ENCODE measurements around the gene NTSR1.

The NTSR1 gene

GRCh38 chr20:62780204-62780603 is 71.6 kb downstream of the NTSR1 start:
- TF ChIP-seq CTCF (IDR thresholded peaks at IDR 0.05; ENCODE audit: extremely low read depth, missing control alignments): no peak
- DNase-seq (ENCODE audit: low spot score): no peak

DNA sequence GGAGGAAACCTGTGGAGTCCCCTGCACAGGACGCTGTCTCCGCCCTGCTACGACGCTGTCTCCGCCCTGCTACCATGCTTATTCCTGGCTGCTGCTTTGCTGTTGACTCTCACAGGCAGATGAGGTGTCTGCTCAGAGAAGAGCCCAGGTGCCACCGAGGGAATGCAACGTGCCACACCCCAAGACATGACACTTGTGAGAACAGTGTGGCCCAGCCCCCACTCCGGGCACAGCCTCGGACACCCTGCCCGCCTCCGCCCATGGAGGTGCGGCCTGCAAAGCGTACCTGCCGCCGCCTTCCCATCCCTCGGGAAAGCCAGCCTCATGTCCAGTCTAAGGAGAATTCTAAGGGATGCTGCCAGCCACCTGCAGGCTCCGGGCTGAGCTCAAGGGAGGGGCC is 72.1 kb downstream of the NTSR1 start:
- DNase-seq (ENCODE audit: low spot score): no peak
- no peak for TF ChIP-seq CTCF (IDR thresholded peaks at IDR 0.05; ENCODE audit: extremely low read depth, missing control alignments)

DNA sequence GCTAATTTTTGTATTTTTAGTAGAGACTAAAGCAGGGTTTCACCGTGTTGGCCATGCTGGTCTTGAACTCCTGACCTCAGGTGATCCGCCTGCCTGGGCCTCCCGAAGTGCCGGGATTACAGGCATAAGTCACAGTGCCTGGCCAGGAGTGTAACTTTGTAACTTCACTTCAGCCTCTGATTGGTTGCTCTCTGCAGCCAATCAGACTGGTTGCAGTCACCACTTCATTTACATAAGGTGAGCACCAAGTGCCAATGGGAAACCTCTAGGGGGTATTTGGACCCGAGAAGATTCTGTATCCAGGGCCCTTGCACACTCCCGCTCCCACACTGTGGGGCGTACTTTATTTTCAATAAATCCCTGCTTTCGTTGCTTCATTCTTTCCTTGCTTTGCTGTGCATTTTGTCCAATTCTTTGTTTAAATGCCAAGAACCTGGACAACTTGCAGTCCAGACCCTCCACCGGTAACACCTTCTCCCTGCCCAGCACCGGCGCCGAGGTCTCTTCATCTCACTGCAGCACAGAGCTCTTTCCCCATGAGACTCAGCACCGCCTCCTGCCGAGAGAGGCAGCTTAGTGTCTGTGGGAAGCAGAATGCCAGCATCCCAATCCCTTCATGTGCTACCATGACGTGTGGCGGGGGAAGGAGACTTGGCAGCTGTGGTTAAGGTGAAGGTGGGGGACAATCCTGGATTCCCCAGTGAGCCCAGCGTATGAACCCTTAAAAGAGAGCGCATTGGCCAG is 73.7 kb downstream of the NTSR1 start:
- no peak for DNase-seq (ENCODE audit: low spot score)
- peak; percentile 5 for TF ChIP-seq CTCF (IDR thresholded peaks at IDR 0.05; ENCODE audit: extremely low read depth, missing control alignments)

- TF ChIP-seq CTCF (IDR thresholded peaks at IDR 0.05; ENCODE audit: extremely low read depth, missing control alignments): no peak
- no peak for DNase-seq (ENCODE audit: low spot score)
Observed at GRCh38 chr20:62782893-62783278, 74.2 kb downstream of the NTSR1 start.

- no peak for DNase-seq (ENCODE audit: low spot score)
- no peak for TF ChIP-seq CTCF (IDR thresholded peaks at IDR 0.05; ENCODE audit: extremely low read depth, missing control alignments)
Observed at GRCh38 chr20:62784497-62784896, 75.9 kb downstream of the NTSR1 start.

DNA sequence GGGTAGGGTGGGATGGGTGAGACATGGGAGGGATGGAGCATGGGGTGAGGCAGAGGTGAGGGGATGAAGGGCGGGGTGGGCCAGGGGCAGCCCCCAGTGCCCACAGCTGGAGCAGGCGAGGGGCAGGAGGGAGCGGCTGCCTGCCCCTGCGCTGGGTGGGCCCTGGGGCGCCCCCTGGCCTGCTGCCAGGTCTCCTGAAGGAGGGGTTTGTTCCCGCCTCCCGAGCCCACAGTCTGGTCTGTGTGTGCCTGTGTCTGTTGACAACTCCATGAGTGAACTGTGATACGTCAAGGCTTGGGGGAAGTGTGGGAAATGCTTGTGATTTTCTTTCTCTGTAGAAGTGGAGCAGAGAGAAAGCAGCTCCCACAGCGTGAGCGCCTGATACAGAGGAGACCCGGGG is 76.8 kb downstream of the NTSR1 start:
- no peak for TF ChIP-seq CTCF (IDR thresholded peaks at IDR 0.05; ENCODE audit: extremely low read depth, missing control alignments)
- no peak for DNase-seq (ENCODE audit: low spot score)

DNA sequence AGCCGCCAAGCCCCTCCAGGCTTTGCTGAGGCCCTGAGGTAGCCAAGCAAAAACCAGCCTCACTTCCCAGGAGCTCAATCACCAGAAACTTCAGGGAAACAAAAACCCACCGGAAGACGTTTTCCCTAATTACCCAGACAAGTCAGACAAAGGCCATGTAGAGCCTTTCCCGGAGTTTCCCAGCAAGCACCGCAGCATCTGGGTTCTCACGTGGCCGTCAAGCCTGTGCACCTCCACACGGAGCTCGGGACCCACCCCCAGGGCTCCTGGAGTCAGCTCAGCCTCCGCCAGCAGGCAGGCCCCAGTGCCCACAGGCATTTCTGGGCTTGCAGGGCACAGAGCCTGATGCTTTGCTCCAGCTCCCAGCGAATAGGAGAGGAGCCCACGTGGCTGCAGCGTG is 77.5 kb downstream of the NTSR1 start:
- DNase-seq (ENCODE audit: low spot score): no peak
- TF ChIP-seq CTCF (IDR thresholded peaks at IDR 0.05; ENCODE audit: extremely low read depth, missing control alignments): no peak

Data from GM20000 (cell line).